K562 (cell line): ENCODE results near the gene POMT1. TPM values are rescaled to one million over a fixed set of nuclear protein-coding genes. Genes with fewer than 3 reads are reported as not detected.

ENCODE experiments used
- ATAC-seq: fragments of 200-7000 bp; cut with Tn5 transposase; 3 replicates; pipeline ENCODE4 v1.9.1; 2020; ENCODE audit warnings: moderate library complexity
- BruUV-seq: library from RNA; stranded (reverse); fragments of 400-500 nt; replicated peaks from 2 replicates; lab custom pipeline; 2021; lab: Mats Ljungman, UMichigan
- CTCF ChIA-PET: fragments of 300-600 bp; formaldehyde crosslinking; extraction: SDS; loops from one replicate; lab custom pipeline; 2021; ENCODE audit warnings: low intra/inter-chr PET ratio; lab: Yijun Ruan, JAX
- POLR2A ChIA-PET: fragments of 300-600, 350-650 bp; sonication (Branson Sonifier 250); formaldehyde crosslinking; extraction: SDS; loops from one replicate; lab custom pipeline; 2021; ENCODE audit warnings: antibody characterized with exemption, inconsistent platforms; lab: Yijun Ruan, JAX
- DNase-seq, 4 experiments: peaks; one replicate each; pipeline versions ENCODE4 v3.0.0 to v3.0.0-alpha.2; 2011 to 2018; ENCODE audit warnings: low spot score in 3 of 4, mixed read lengths in 3 of 4; ENCODE audit errors: extremely low read depth in 1 of 4
- FAIRE-seq: peaks from 2 replicates; lab custom pipeline; 2011; peaks lifted over from hg19 to GRCh38; lab: Jason Lieb, UNC
- H2AFZ ChIP-seq: 2 replicates; pipeline ENCODE4 v1.6.0; 2011; ENCODE audit warnings: low read depth, low read length, control low read depth, inconsistent platforms
- H3K27ac ChIP-seq: fragments of 200-600 bp; 3 replicates; pipeline ENCODE4 v1.8.0; 2011; ENCODE audit warnings: low read depth, mild to moderate bottlenecking, control low read depth, inconsistent platforms, low read length, moderate library complexity, mixed read lengths; ENCODE audit errors: extremely low read depth
- H3K27me3 ChIP-seq, 2 experiments: fragments of 300-600 bp in 1 of 2; 2 replicates in 1 of 2; 3 replicates in 1 of 2; pipeline versions ENCODE4 v1.6.0 to v1.8.0; 2011; ENCODE audit warnings: inconsistent platforms in 2 of 2, low read length in 2 of 2, mild to moderate bottlenecking in 1 of 2, mixed read lengths in 1 of 2, moderate library complexity in 1 of 2; ENCODE audit not compliant: control insufficient read depth in 2 of 2, insufficient read depth in 2 of 2
- H3K36me3 ChIP-seq: fragments of 300-600 bp; 3 replicates; pipeline ENCODE4 v1.8.0; 2011; ENCODE audit warnings: mild to moderate bottlenecking, low read length, inconsistent platforms; ENCODE audit not compliant: control insufficient read depth, insufficient read depth
- H3K4me1 ChIP-seq, 2 experiments: fragments of 200-600 bp in 1 of 2; replicated peaks in 1 of 2; 2 replicates in 1 of 2; 3 replicates in 1 of 2; pipeline versions ENCODE4 v1.5.1 to v1.8.0; 2011; ENCODE audit warnings: inconsistent platforms in 2 of 2, low read length in 2 of 2, mild to moderate bottlenecking in 1 of 2, mixed read lengths in 1 of 2, moderate library complexity in 1 of 2; ENCODE audit not compliant: control insufficient read depth in 2 of 2, insufficient read depth in 2 of 2
- H3K4me2 ChIP-seq: 2 replicates; pipeline ENCODE4 v1.6.1; 2011; ENCODE audit warnings: low read length, control low read depth, inconsistent platforms, mixed read lengths; ENCODE audit not compliant: insufficient read depth
- H3K4me3 ChIP-seq: fragments of 200-600 bp; sonication (generic), shearing (Covaris generic); 2 replicates; pipeline ENCODE4 v1.5.1; 2016; ENCODE audit warnings: control low read depth, inconsistent platforms
- H3K79me2 ChIP-seq: fragments of 200-600 bp; 3 replicates; pipeline ENCODE4 v1.8.0; 2011; ENCODE audit warnings: low read length, inconsistent platforms; ENCODE audit not compliant: control insufficient read depth, insufficient read depth
- H3K9ac ChIP-seq, 2 experiments: 2 replicates each; pipeline versions ENCODE4 v1.6.0 to v1.6.1; 2011; ENCODE audit warnings: low read depth in 2 of 2, low read length in 2 of 2, control low read depth in 1 of 2, inconsistent platforms in 1 of 2, mild to moderate bottlenecking in 1 of 2, mixed read lengths in 1 of 2; ENCODE audit not compliant: insufficient read depth in 1 of 2
- H3K9me1 ChIP-seq: one replicate; pipeline ENCODE4 v1.6.0; 2011; ENCODE audit warnings: inconsistent platforms, mild to moderate bottlenecking, low read length, moderate library complexity; ENCODE audit not compliant: control insufficient read depth, insufficient read depth
- H3K9me3 ChIP-seq: replicated peaks from 2 replicates; pipeline ENCODE4 v1.5.1; 2011; ENCODE audit warnings: low read depth, low read length, inconsistent platforms; ENCODE audit not compliant: control insufficient read depth, insufficient read depth
- H4K20me1 ChIP-seq: replicated peaks from 2 replicates; pipeline ENCODE4 v1.6.1; 2011; ENCODE audit warnings: low read length, inconsistent platforms, mixed read lengths; ENCODE audit not compliant: control insufficient read depth, insufficient read depth
- ARNT ChIP-seq, 2 experiments: fragments of 450-650 bp; IDR thresholded peaks; 2 replicates each; pipeline ENCODE4 v1.6.1; 2016; ENCODE audit warnings: mild to moderate bottlenecking in 1 of 2
- ASH1L ChIP-seq: fragments of 450-650 bp; IDR thresholded peaks from 2 replicates; pipeline ENCODE4 v1.6.1; 2018; ENCODE audit warnings: borderline replicate concordance, mild to moderate bottlenecking, low read depth; ENCODE audit not compliant: partially characterized antibody
- BCOR ChIP-seq: fragments of 450-650 bp; IDR thresholded peaks from 2 replicates; pipeline ENCODE4 v1.6.1; 2016
- CREBBP ChIP-seq: IDR thresholded peaks from one replicate; pipeline ENCODE4 v1.6.1; 2012; ENCODE audit warnings: low read depth, mild to moderate bottlenecking, control low read depth, inconsistent platforms, low read length
- ERF ChIP-seq: fragments of 450-650 bp; formaldehyde crosslinking; IDR thresholded peaks from 2 replicates; pipeline ENCODE4 v1.4.0; 2020; ENCODE audit warnings: mild to moderate bottlenecking, mixed read lengths
- HDAC1 ChIP-seq, 2 experiments: fragments of 450-650 bp; IDR thresholded peaks; 2 replicates each; pipeline ENCODE4 v1.6.1; 2016 to 2017; ENCODE audit warnings: inconsistent platforms in 1 of 2, mild to moderate bottlenecking in 1 of 2, moderate library complexity in 1 of 2
- NELFE ChIP-seq: IDR thresholded peaks from 2 replicates; pipeline ENCODE4 v1.6.1; 2011; ENCODE audit warnings: mild to moderate bottlenecking; ENCODE audit not compliant: insufficient read depth, insufficient read length
- PHTF2 ChIP-seq: fragments of 250-450 bp; sonication (Bioruptor Pico); IDR thresholded peaks from 2 replicates; pipeline ENCODE4 v1.5.0; 2021; ENCODE audit warnings: mild to moderate bottlenecking
- ZBED1 ChIP-seq: IDR thresholded peaks from 2 replicates; pipeline ENCODE4 v1.6.1; 2014
- ZNF436 ChIP-seq: fragments of 250-450, 450-650 bp; sonication (Bioruptor Pico); formaldehyde crosslinking; IDR thresholded peaks from 2 replicates; pipeline ENCODE4 v1.7.0; 2020; ENCODE audit warnings: mild to moderate bottlenecking
- WGBS: fragments of 100-300 bp; shearing (Covaris generic); methylation state at CpG from one replicate; pipeline ENCODE4 v1.1.6; 2016; ENCODE audit warnings: low coverage, mixed read lengths; ENCODE audit not compliant: insufficient coverage; ENCODE audit errors: missing lambda C conversion rate; 5-methylcytosine and 5-hydroxymethylcytosine counted together
- in situ Hi-C: fragments of 300-500 bp; cut with MboI; formaldehyde crosslinking; loops from 4 replicates; pipeline ENCODE4 v1.15.0; 2018; ENCODE audit warnings: inconsistent platforms, mixed read lengths
- intact Hi-C: fragments of 100-400 bp; cut with micrococcal nuclease; formaldehyde crosslinking; loops from 2 replicates; pipeline ENCODE4 v1.14.2; 2022
- polyA plus RNA-seq, 8 experiments: library from polyadenylated mRNA; depleted of rRNA in 4 of 8; stranded (reverse) in 5 of 8; unstranded in 3 of 8; fragments of >200 nt; fragmentation: Nextera tagmentation in 2 of 8; fragmentation: Illumina TruSeq in 1 of 8; extraction: Ambion mirVana in 2 of 8; extraction: Trizol in 1 of 8; gene quantifications; 2 replicates each; pipeline versions ENCODE4 v1.2.1 to v1.2.3, GENCODE V29; 2011 to 2014; ENCODE audit warnings: inconsistent platforms in 1 of 8, missing spikeins in 1 of 8
- total RNA-seq, 7 experiments: library from RNA; depleted of rRNA in 6 of 7; stranded (reverse); fragments of >200 nt in 6 of 7; fragmentation: Illumina TruSeq in 2 of 7; extraction: Trizol in 2 of 7; gene quantifications; 2 replicates each; pipeline versions ENCODE4 v1.2.1 to v1.2.3, GENCODE V29; 2011 to 2021; ENCODE audit warnings: low replicate concordance in 1 of 7

Gene POMT1
- total and polyA plus RNA-seq, 9 of the 15 experiments (the other 6 are each of a cell fraction or from before 2014, with no cell fraction given): 1.8 to 23.5 (median 14.6) TPM

DNA sequence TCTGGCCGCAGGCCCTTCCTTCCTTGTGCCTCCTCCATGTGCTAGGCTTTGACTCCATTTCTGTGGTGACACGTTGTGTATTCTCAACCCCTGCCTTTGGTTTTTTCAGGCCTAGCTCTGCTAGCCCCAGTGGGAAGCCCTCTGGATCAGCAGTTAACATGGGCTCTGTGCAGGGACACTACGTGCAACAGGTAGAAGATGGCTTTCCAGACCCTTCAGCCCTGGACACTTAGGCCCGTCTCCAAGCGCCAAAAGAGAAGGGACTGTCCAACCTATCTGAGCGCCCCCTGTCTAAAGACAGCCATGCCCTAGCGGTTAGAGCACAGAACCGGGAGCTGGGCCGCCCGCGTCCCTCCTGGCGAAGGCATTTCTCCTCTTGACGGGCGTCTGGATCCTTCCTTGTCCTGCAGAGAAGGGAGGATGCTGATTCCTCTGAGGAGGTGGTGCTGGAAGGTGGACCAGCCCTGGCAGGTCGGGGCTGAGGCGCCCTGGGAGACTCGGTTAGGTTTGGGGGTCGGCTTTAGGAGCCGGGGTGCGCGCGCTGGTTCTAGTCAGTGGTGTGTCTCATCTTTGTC is 8.3 kb upstream of the POMT1 start:
- peaks cover 21% of the 10 kb centered on the region; the same call in 1 of the 2 replicates for H4K20me1 ChIP-seq
- H3K4me1 ChIP-seq: no peaks in the 10 kb centered on the region
- no peak overlapping the region for H3K4me3 ChIP-seq
- TF ChIP-seq ZBED1 (no peak), NELFE (no peak), CREBBP (no peak), ERF (CRISPR knock-in tag) (no peak), BCOR (no peak), ASH1L (no peak), ARNT (IDR thresholded peaks at IDR 0.05) (no peak), ZNF436 (no peak), HDAC1 (IDR thresholded peaks at IDR 0.05) (no peak), PHTF2 (CRISPR knock-in tag) (no peak)
- in situ Hi-C loops: no loop called here
- CTCF ChIA-PET: no interaction called here
- no peaks in the 10 kb centered on the region for H3K27me3 ChIP-seq
- ATAC-seq (no peak), FAIRE-seq (no peak), DNase-seq (no peak)
- no peaks in the 10 kb centered on the region for H3K9me1 ChIP-seq
- no peak overlapping the region for H3K27ac ChIP-seq
- H3K9ac ChIP-seq: peak overlapping the region in 1 of 2 experiments; percentile 23; a peak in 1 of 4 replicates
- no peaks in the 10 kb centered on the region for H3K79me2 ChIP-seq
- H2AFZ ChIP-seq: no peak overlapping the region
- BruUV-seq: no TSS peak
- no peak overlapping the region for H3K4me2 ChIP-seq
- 92% methylated on average over 22 of the region's 22 CpGs for WGBS
- H3K9me3 ChIP-seq: no peaks in the 10 kb centered on the region
- peaks cover 99% of the 10 kb centered on the region for H3K36me3 ChIP-seq
- POLR2A ChIA-PET: interaction anchor here (1.0 kb wide), 1 partner anchor 13 kb away, joined by 3 read pairs; no protein-coding TSS in a partner anchor
- intact Hi-C loops: no loop called here
